Heart left ventricle (tissue), 13 donors: ENCODE measurements around the gene PANX2.

Experiments
- POLR2A ChIP-seq, 2 donors: fragments of 450-650 bp; IDR thresholded peaks; one replicate each; pipeline ENCODE4 v1.6.1; 2017; ENCODE audit warnings: antibody characterized with exemption in 2 of 2, mild to moderate bottlenecking in 2 of 2, moderate library complexity in 2 of 2
- TF ChIP-seq, protein P1 (sequence below), 12 donors: fragments of 200-600 bp; sonication (generic) in 4 of 12; IDR thresholded peaks; one replicate each; pipeline versions ENCODE4 v1.5.0 to v1.8.0; 2018 to 2022; ENCODE audit warnings: antibody characterized with exemption in 12 of 12, mild to moderate bottlenecking in 5 of 12
- donor health status: ischemic (EF 13 %, LVEDD 7.1; RV severe dilation, severe dysfunction).
- donor health status: DM: no; HTN: yes; CAD: no.
- donor health status: DM: no; HTN: no; CAD: no.
- donor health status: ischemic (EF 25% LVEDD 6.9; RV normal size, moderate dysfunction).
- donor health status: ischemic (EF 25% LVEDD 5.7; RV mildly dilated, moderate dysfunction).
- donor health status: ischemic (EF 35%, LVEDD 5.7; RV mildly dilated, moderate dysfunction).
- donor health status: nonischemic (EF 11% LVEDD 7.7; RV severe dilation, severe dysfunction).
- donor health status: DM: yes; HTN: yes; CAD: no.
- donor health status: PGD.
- donor health status: ischemic (EF 29% LVEDD 5.4; RV normal size, mild dysfunction).
- donor health status: nonischemic (EF 23%, LVEDD 6.1; RV moderate dilation, normal function).

DNA sequence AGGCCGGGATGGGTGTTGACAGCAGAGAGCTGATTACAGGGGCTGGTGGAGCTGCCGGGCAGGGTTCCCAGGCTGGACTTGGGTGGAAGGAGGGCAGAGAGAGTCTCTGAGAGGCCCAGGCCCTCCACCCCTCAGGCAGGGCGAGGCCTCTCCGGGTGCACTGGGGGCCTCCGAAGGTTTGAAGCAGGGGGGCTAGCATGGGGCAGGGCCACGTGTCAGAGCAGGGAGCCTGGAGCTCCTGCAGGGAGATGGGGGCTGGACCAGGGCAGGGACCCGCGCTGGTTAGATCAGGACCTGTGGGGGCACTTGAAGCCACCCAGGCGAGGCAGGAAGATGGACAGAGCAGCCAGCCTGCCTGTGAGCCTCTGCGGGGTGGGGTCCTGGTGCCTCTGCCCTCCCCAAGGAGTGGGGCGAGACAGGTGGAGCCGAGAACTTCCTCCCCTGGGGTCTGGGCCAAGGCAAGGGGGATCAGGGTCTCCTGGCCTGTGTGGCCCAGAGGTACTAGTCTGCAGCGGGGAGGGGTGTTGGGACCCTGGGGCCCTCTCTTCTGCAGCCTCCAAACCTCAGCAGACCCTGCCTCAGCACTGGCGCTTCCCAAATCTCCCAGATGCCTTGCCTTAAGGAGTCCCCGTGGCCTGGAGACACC lies 911 bp downstream of the PANX2 start:
- TF ChIP-seq, protein P1, sequence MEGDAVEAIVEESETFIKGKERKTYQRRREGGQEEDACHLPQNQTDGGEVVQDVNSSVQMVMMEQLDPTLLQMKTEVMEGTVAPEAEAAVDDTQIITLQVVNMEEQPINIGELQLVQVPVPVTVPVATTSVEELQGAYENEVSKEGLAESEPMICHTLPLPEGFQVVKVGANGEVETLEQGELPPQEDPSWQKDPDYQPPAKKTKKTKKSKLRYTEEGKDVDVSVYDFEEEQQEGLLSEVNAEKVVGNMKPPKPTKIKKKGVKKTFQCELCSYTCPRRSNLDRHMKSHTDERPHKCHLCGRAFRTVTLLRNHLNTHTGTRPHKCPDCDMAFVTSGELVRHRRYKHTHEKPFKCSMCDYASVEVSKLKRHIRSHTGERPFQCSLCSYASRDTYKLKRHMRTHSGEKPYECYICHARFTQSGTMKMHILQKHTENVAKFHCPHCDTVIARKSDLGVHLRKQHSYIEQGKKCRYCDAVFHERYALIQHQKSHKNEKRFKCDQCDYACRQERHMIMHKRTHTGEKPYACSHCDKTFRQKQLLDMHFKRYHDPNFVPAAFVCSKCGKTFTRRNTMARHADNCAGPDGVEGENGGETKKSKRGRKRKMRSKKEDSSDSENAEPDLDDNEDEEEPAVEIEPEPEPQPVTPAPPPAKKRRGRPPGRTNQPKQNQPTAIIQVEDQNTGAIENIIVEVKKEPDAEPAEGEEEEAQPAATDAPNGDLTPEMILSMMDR (IDR thresholded peaks at IDR 0.05) = no peak
- no peak for TF ChIP-seq POLR2A (IDR thresholded peaks at IDR 0.05)
